NCI-H2196 treated with DMSO at 0.1 percent for 48 hours (cell line): ENCODE measurements around the gene PRR33.

Experiments
- DNase-seq: peaks from one replicate; lab custom pipeline; 2025; ENCODE audit not compliant: unreplicated experiment; lab: John Stamatoyannopoulos, UW

PRR33 gene

GRCh38 chr11:1839204-1839923 lies 52.3 kb downstream of the PRR33 start:
- DNase-seq: no peak

GRCh38 chr11:1838426-1839144 lies 53.1 kb downstream of the PRR33 start, which contains the start of gene TNNI2:
TNNI2 (plus strand) TSS chr11:1838981; CDS start chr11:1839697, 716 bp downstream.
- DNase-seq: no peak
